Kidney (tissue), 14 donors: ENCODE measurements around the gene REEP1. TPM values are rescaled to one million over a fixed set of nuclear protein-coding genes. Genes with fewer than 3 reads are reported as not detected.
"Not testable (repeated sequence)": the region's sequence is repeated elsewhere in the genome, so short reads cannot be mapped to it uniquely, and the experiment has no call there.

Experiments used
- DNase-seq, 5 donors: peaks; one replicate each; pipeline ENCODE4 v3.0.0-alpha.2; 2013 to 2020
- FAIRE-seq: peaks from 2 replicates; lab custom pipeline; 2012; peaks lifted over from hg19 to GRCh38; lab: Jason Lieb, UNC
- H3K27ac ChIP-seq, 2 donors: one replicate each; pipeline ENCODE4 v1.7.0; 2013; ENCODE audit warnings: low read depth in 2 of 2, low read length in 2 of 2, inconsistent platforms in 1 of 2
- H3K27me3 ChIP-seq: one replicate; pipeline ENCODE4 v1.7.1; 2013; ENCODE audit warnings: low read length, inconsistent platforms; ENCODE audit not compliant: control insufficient read depth, insufficient read depth
- H3K36me3 ChIP-seq, 3 donors: one replicate each; pipeline versions ENCODE4 v1.7.0 to v1.7.1; 2013; ENCODE audit warnings: low read length in 3 of 3, control low read depth in 1 of 3, inconsistent platforms in 1 of 3; ENCODE audit not compliant: insufficient read depth in 3 of 3, control insufficient read depth in 2 of 3
- H3K4me1 ChIP-seq, 3 donors: one replicate each; pipeline versions ENCODE4 v1.7.0 to v1.7.1; 2013; ENCODE audit warnings: low read length in 3 of 3, inconsistent platforms in 1 of 3, low read depth in 1 of 3; ENCODE audit not compliant: control insufficient read depth in 2 of 3, insufficient read depth in 2 of 3
- H3K4me3 ChIP-seq, 3 donors: one replicate each; pipeline versions ENCODE4 v1.7.0 to v1.8.1; 2013; ENCODE audit warnings: low read length in 3 of 3, control low read depth in 1 of 3, inconsistent platforms in 1 of 3
- H3K9ac ChIP-seq, 3 donors: one replicate each; pipeline versions ENCODE4 v1.7.0 to v1.7.1; 2013; ENCODE audit warnings: low read length in 3 of 3, control low read depth in 1 of 3, inconsistent platforms in 1 of 3
- H3K9me3 ChIP-seq, 3 donors: one replicate each; pipeline versions ENCODE4 v1.7.0 to v1.7.1; 2013; ENCODE audit warnings: low read length in 3 of 3, control low read depth in 1 of 3, inconsistent platforms in 1 of 3; ENCODE audit not compliant: control insufficient read depth in 2 of 3, insufficient read depth in 1 of 3
- intact Hi-C: fragments of 100-400 bp; cut with DNase I; formaldehyde crosslinking; loops from one replicate; pipeline ENCODE4 v1.11.1; 2022
- polyA plus RNA-seq: library from polyadenylated mRNA; stranded (reverse); fragments of 350-450 nt; fragmentation: Illumina TruSeq; extraction: RNeasy Lipid Tissue Mini Kit (QIAGEN cat#74804); gene quantifications from one replicate; pipeline ENCODE4 v1.2.3, GENCODE V29; 2014; ENCODE audit warnings: low read depth, low replicate concordance; ENCODE audit not compliant: insufficient read depth
- total RNA-seq: library from RNA; stranded (reverse); fragmentation: NEBNext Ultra II Directional; extraction: Animal tissue kit (Norgen Biotek cat#: 25700); gene quantifications from one replicate; pipeline ENCODE4 v1.2.1, GENCODE V29; 2021
- TF ChIP-seq, protein P1 (sequence below): IDR thresholded peaks from 3 replicates; pipeline ENCODE4 v1.5.1; 2012; ENCODE audit warnings: mild to moderate bottlenecking, moderate library complexity, borderline replicate concordance; ENCODE audit not compliant: insufficient read depth; ENCODE audit errors: extremely low read depth
- donor health status: control.
- donor health status: control.
- donor health status: control.
- donor health status: control.
- donor health status: control.
- donor health status: DM: yes; HTN: yes; CAD: no.
- donor health status: Normal renal cell carcinoma (clear cell type).

REEP1 gene
- total and polyA plus RNA-seq, 2 donors from 2014 or later: 3.3 to 4.3 TPM

DNA sequence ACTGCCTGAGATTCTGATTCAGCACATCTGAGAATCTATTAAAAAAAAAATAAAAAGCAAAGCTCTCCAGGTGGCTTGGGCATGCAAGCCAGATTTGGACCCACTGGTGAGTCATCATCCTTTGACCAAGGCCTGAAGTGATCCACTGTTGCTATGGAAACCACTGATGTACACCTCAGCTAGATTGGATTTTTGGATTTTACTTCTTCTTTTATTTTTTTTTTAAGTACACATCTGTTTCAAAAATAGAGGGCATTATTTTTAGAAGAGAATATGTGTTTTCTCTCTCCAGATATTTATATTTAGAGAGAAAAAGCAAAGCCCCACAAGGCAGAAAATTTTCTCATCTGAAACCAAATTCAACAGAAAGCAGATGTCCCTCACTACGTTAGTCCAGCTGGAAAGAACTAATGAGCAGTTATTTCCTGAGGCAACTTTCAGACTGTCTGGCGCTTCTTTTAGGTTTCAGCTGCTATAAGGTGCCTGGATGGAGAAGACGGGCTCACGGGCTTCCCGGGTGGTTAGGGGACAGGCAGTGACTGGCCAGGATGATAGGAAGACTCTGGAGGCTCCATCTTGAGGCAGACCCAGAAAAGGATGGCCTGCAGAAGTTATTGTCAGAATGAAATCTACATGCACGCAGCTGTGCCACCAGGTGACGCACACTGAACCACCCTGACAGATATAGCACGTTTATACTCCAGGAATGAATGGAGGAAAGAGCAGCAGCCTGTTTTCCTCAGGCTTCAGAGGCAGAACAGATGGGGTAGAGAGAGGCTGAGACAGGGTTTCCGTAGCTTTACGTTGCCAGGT lies 87.6 kb downstream of the REEP1 start:
- TF ChIP-seq, protein P1, sequence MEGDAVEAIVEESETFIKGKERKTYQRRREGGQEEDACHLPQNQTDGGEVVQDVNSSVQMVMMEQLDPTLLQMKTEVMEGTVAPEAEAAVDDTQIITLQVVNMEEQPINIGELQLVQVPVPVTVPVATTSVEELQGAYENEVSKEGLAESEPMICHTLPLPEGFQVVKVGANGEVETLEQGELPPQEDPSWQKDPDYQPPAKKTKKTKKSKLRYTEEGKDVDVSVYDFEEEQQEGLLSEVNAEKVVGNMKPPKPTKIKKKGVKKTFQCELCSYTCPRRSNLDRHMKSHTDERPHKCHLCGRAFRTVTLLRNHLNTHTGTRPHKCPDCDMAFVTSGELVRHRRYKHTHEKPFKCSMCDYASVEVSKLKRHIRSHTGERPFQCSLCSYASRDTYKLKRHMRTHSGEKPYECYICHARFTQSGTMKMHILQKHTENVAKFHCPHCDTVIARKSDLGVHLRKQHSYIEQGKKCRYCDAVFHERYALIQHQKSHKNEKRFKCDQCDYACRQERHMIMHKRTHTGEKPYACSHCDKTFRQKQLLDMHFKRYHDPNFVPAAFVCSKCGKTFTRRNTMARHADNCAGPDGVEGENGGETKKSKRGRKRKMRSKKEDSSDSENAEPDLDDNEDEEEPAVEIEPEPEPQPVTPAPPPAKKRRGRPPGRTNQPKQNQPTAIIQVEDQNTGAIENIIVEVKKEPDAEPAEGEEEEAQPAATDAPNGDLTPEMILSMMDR: no peak
- Histone ChIP-seq H3K4me1 (no peaks in the 10 kb centered on the region), H3K4me3 (no peak overlapping the region), H3K9me3 (no peaks in the 10 kb centered on the region), H3K27ac (no peak overlapping the region), H3K27me3 (no peaks in the 10 kb centered on the region), H3K36me3 (no peaks in the 10 kb centered on the region), H3K9ac (no peak overlapping the region)
- DNase-seq (no peak), FAIRE-seq (no peak)
- intact Hi-C loops: no loop called here

DNA sequence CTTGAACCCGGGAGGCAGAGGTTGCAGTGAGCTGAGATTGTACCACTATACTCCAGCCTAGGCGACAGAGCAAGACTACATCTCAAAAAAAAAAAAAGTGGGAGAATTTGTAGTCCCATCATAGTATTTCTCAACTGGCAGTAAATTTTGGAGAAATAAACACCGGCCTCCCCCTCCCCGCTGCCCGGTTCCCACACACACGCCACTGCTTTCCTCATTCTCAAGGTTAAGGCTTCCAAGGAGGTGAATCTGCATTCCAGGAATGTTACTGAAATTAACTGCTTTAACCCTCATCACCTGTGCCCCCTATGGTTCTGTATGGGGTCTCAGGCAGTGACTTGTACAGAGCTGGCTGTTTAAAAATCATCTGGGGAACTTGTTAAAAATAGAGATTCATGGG lies 88.2 kb downstream of the REEP1 start:
- Histone ChIP-seq H3K27me3 (no peaks in the 10 kb centered on the region), H3K36me3 (no peaks in the 10 kb centered on the region), H3K27ac (no peak overlapping the region), H3K9me3 (no peaks in the 10 kb centered on the region), H3K4me3 (no peak overlapping the region), H3K4me1 (no peaks in the 10 kb centered on the region), H3K9ac (no peak overlapping the region)
- intact Hi-C loops: no loop called here
- no peak for FAIRE-seq
- TF ChIP-seq, protein P1: no peak
- DNase-seq: no peak

DNA sequence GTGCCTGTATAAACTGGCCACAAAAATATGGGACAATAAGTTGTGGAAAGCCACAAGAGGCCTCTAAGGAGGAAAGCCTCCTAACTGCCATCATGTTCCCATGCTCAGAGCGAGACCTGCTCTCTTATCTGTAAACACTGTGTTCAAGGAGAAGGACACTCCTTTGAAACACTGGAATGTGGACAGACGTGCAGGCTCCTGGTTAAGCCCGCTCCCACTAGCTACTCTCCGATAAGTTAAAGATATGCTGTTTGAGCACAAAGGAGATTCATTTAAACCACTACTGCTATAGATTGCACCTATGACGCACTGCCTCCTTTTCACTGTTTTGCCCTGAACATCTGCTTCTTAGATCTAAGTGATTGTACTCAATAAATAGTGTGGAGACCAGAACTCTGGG lies 92.2 kb downstream of the REEP1 start:
- H3K9me3 ChIP-seq, DNase-seq, H3K4me1 ChIP-seq, H3K27me3 ChIP-seq, H3K27ac ChIP-seq, H3K36me3 ChIP-seq, H3K4me3 ChIP-seq, FAIRE-seq, intact Hi-C loops, H3K9ac ChIP-seq: not testable (repeated sequence)

DNA sequence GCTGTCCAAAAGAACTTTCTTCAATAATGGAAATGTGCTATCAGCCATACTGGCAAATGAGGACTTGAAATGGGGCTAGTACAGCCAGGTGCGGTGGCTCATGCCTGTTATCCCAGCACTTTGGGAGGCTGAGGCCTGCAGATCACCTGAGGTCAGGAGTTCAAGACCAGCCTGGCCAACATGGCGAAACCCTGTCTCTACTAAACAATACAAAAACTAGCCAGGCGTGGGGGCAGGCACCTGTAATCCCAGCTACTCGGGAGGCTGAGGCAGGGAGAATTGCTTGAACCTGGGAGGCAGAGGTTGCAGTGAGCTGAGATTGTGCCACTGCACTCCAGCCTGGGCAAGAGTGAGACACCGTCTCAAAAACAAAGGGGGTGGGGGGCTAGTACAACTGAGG lies 92.6 kb downstream of the REEP1 start:
- intact Hi-C loops, H3K36me3 ChIP-seq, DNase-seq, H3K27me3 ChIP-seq, H3K9me3 ChIP-seq, FAIRE-seq, H3K4me3 ChIP-seq, H3K4me1 ChIP-seq, H3K9ac ChIP-seq, H3K27ac ChIP-seq: not testable (repeated sequence)
